HG03025 (cell line): ENCODE measurements around the gene SYNPR.

Experiments
- ATAC-seq: cut with Tn5 transposase; IDR thresholded peaks from one replicate; pipeline ENCODE4 v1.9.1; 2021; ENCODE audit warnings: mild to moderate bottlenecking, moderate library complexity; ENCODE audit not compliant: unreplicated experiment, low FRiP score

The SYNPR gene

DNA sequence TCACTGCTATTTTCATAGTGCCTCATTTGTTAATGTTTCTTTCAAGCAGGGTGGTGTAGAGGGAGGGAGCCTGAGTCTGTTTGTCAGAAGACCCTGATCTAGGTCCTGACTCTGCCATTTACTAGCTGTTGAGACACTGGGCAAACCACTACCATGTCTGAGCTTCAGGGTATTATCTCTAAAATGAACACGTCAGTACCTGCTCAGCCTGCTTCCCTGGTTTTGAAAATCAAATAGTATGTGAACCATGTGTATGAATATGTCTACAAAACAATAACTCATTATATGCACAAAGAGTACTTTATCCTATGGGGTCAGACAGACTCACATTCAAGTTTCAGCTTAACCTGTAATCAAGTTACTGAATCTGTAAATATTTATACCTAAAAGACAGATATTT lies 25.1 kb downstream of the SYNPR start:
- ATAC-seq, result no peak

DNA sequence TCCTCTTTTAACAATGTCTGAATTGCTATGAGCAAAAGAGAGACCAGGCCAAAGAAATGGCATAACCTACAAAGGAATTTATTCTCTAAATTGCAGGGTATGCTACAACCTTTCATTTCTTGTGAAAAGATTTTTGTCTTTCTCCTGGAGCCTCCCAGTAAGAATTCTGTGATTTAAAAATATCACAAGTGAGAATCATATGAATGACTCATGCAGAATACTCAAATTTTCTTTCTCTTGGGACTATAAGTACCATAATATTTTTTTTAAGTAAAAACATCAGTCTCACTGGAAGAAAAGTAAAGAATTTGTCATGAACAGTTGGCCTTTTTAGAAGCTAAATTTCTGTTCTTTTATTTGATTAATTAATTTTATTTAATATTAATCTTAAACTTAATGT lies 26.3 kb downstream of the SYNPR start:
- ATAC-seq, result no peak

DNA sequence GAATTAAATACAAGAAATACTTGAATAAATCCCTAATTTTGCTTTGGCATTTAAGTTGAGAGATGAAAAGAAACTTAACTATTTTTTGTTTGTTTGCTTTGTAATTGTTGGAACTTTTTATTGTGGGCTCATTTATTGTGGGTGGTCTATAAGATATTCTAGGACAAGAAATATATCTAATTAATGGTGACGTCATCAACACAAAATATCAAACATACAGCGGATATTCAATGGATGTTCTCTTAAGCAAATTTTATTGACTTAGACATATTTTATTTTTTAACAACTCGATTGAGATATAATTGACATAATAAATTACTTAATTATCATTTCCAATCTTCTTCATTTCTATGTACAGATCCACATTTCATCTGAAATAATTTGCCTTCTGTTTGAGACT lies 30.0 kb downstream of the SYNPR start:
- ATAC-seq, result no peak

DNA sequence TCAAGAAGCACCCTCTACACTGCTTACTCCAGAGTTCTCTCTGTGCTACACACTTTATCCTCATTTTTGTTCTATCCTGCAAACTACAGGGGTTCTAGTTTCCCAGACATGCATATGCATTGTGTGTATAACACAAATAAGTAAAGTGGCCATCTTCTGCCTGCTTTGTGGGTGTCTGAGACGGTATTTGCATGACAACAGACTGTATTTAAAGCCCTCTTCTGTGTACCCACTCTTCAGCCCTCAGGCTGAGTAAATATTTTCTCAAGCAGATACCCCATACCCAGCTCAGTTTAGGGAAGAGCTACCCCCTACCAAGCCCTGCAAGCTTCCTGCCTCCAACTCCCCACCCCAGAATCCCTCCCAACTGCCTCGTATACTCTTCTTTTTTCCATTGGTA lies 31.7 kb downstream of the SYNPR start:
- no peak for ATAC-seq

DNA sequence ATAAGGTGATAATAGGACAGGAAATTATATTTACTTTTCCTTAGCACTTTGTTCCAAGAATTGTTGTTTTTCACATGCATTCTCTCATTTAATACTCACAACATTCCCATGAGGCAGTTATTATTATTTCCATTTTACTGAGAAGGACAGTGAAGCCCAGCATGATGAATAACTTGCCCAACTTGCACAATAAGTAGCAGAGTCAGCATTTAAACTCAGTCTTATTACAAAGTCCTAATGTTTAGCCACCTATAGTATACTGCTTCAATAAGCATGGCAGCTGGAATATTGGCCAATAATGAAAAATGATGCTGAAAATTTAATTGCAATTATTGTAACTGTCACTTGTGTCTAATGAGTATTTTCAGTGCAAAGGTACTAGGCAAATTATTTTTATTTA lies 45.7 kb downstream of the SYNPR start:
- ATAC-seq, result no peak

DNA sequence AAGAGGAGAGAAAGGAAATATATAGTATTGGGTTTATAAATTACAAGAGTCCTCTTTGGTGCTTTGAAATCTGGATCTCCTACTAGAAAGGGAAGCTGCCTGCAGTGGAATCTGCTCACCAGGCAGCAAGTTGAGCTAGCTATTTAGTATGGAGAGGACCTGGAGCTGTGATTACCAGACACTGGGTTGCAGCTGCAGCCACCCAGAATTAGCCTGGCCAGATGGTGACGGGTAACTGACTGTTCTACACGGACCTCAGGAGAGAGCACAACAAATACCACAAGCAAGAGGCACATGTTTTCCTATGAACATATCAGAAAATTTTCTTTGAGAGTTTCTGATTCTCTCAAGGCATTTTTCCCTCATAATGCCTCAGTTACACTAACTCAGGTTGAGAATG lies 46.5 kb downstream of the SYNPR start:
- no peak for ATAC-seq

DNA sequence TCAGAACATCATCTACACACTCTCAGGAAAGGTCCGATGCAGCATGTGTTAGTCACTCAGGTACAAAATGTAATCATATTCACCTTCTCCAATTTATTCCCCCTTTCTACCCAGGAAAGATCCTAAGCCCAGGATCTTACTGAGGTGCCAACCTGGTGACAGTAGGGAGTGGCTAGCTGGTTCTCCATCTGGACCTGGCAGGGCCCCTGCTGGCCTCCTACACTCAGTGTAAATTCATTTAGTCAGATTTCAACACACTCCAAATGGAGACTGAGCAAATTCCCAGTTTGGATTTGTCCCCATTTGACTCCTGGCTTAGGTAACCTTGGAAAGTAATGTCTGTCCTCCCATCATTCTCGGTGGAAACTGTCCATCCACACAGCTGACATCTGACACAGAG lies 47.3 kb downstream of the SYNPR start:
- ATAC-seq, result no peak

DNA sequence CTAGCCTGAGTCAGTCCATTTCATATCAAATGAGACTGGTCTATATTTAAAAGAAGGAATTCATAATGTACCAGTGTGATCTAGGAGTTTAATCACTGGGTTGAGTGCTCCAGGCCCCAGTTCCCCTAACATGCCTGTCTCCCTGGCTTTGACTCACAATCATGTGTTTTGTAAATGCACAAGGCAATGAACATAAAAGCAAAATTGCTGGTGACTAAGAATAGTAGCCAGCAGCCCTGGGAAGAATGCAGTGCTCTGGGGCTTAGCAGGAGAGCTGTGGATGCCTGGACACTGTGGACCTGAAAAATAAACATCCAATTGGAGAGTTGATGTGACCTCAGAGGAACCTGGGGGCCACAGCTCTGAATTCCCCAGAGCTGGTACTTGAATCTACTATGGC lies 50.3 kb downstream of the SYNPR start:
- ATAC-seq, result no peak

DNA sequence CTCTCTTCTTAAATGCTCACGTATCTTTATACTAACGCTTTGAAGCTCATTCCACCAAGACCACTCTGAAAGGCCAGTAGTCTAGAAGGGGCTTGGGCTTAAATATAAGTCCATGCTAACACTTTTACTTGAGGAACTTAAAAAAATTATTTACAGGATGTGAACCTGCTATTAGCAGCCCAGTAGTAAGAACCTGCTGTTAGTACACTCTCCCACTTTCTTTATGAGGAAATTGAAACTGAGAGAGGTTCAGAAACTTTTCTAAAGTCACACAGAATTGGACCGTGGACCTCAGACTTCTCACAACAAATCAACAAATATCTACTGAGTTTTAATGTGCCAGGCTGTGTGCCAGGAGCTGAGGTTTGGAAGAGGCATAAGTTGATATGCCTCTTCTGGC lies 53.4 kb downstream of the SYNPR start:
- no peak for ATAC-seq

DNA sequence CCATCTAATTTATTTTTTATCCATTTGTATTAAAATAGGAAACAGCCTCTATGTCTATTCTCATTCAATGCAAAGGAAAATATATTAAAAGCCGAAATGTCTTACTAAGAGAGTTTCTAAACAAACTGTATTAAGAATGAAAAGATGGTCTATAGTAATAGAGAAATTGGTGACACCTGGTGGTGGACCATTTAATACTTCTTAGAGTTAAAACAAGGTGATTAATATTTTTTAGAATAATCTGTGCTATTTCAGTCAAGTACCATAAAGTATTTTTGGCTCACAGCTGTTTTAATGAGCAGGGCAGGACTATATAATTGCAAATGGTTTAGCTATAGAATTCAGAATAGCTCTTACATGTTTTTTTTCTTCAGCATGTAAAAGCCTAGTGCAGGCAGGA lies 55.7 kb downstream of the SYNPR start:
- no peak for ATAC-seq

DNA sequence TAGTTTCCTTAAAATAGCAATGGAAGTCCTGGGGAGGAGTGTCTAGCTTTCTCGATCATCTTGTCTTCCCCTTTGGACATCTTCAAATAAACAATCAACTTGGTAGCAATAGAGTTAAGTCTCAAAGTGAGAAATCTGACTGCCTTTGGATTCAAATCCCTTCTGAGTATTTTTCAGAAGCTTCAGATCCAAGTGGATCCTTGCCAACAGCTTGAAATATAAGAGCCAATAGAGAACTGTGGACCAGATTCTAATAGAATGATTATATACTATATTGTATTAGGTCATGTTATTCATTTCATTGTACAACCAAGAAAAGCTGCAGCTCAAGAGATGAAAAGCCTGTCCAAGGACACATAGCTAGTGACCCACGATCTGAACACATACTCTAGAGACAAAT lies 60.2 kb downstream of the SYNPR start:
- no peak for ATAC-seq

DNA sequence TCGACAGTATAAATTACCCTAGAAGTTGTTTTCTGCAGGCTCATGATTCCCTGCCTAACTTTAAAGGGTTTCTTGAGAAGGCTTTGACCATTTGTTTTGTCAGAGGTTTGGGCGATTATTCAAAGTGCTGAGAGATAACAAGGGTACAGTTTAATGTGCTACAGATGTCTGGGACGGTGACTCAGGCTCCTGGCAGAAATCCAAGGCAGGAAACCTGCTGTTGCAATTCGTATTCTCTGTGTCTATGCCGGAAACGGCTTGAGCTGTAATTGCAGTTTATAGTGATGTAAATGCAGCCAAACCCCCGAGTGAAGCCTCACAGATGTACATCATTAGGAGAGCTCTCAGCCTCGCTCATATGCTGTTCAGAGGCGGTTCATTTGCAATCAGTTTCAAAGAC lies 65.6 kb downstream of the SYNPR start:
- ATAC-seq, result no peak

DNA sequence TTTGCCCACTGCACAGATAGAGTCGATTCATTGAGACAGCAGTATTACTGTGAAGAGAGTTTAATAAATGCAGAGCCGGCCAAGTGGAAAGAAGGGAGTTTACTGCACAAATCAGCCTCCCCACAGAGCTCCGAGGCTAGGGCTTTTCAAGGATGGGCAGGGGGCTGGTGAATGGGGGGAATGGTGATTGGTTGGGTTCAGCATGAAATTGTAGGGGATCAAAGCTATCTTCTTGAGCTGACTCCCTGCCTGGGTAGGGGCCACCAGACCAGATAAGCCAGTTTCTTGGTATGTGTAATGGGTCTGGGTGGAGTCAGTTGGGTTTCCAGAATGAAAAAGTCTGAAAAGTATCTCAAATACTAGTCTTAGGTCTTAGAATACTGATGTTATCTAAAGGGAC lies 66.6 kb downstream of the SYNPR start:
- ATAC-seq, result no peak

DNA sequence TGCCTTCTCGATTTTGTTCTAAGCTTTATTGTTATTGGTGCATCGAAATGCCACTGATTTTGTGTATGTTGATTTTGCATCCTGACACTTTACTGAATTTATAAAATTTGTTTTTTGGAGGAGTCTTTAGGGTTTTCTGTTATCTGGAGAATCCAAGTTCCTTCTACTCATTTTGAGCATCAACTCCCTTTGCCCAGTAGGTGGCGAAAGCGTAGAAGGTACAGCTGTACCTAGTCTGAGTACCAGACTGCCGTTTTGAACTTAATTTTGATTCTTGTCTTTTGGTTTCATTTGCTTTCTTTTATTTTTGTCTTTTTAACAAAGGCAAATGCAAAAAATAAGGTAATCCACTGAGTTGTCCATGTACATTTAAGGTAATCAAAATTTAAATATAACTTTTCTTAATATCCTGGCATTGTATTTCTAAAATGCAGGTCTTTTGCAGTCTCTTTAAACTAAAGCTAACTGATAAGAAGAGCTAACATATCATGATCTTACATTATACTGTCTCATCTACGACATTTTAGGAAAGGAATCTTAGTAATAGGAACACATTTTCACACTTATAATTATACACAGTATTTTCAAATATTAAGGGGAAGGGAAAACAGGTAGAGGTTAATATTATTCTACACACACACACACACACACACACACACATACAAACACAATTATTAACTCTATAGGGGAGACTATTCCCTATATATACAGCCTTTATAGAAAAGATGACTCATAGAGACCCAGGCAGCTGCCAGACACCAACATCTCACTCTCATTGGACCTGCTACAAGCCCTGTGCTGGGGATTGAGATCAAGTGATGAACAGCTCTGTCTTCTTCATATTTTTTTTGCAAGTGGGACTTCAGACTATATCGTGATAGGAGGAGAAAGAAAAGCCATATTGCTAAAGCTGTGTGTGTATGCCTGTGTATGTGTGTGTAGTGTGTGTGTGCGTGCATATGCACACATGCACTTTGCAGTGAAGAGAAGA lies 71.8 kb downstream of the SYNPR start:
- ATAC-seq, result no peak

DNA sequence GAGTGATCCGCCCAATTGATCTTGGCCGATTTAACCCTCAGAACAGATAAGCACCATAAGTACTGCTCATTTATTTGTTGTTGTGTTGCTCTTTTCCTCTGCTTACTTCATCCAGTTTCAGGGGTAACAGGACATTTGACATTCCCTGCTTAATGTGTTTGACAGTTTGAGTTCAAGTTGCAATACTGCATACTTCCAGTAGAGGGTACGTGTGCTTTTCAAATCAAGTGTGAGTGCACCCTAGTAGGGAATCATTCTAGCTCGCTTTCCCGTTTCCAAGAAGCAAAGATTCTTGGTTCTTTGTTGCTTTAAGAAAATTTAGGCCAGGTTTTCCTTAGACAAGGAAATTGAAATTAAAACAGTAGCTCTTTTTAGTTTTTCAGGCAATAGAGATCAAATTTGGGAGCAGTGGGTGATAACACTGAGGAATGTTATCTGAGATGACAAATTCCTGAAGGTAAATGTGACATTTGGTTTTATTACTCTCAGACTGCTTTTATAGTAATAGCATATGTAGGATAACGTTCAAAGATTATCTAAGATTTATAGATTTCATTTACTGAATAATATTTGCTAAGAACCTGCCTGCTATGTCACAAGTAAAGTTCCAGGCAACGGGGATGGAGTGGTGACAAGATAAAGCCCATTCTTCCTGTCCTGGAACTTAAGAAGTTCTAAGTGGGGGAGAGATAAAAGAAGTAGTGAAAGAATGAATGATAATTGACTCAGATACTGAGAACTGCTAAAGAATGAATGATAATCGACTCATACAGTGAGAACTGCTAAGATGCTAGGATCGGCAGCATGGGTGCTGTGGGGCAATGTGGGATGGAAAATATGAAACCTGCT lies 73.3 kb downstream of the SYNPR start:
- ATAC-seq, result no peak

DNA sequence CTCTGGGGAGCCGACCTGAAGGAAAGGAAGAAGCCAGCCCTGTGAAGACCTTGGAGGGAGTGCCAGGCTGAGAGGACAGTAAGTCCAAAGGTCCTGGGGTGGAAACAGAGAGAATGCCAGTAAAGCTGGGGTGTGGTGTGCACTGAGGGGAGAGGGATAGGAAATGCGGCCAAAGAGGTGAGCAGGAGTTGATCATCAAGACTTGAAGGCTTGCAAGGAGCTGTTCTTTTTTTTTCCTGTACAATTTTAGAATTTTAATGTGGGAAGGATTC lies 73.8 kb downstream of the SYNPR start:
- ATAC-seq, result no peak

DNA sequence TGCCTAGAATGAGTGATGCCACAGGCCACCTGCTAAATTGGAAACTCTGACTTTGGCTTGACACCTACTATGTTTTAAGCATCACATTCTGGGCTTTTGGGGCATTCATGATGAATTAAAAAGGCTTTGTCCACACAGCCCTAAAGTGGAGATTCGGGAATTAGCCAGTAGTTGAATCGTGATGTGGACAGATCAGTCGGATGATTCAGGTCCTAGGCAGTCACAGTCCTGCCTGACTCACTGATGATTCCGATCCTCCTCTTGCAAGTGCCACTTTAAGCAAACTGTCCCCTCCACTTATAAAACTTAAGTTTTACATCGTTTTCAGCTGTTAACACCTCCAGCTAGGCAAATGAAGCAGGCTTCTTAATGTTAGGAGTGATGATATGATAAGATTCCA lies 75.3 kb downstream of the SYNPR start:
- no peak for ATAC-seq

DNA sequence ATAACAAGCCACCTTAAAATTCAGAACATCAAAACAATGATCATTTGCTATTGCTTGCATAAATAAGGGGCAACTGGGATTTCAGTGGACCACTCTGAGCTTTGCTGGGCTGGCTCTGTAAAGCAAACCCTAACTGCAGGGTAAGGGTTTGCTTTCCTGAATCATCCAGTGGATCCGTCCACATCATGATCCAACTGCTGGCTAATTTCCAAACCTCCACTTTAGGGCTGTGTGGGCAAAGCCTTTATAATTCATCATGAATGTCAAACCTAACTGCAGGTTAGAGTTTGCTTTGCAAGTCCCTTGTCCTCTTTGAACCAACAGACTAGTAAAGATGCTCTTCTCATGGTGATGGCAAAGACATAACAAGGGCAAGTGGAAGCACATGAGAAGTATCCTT lies 76.1 kb downstream of the SYNPR start:
- no peak for ATAC-seq

DNA sequence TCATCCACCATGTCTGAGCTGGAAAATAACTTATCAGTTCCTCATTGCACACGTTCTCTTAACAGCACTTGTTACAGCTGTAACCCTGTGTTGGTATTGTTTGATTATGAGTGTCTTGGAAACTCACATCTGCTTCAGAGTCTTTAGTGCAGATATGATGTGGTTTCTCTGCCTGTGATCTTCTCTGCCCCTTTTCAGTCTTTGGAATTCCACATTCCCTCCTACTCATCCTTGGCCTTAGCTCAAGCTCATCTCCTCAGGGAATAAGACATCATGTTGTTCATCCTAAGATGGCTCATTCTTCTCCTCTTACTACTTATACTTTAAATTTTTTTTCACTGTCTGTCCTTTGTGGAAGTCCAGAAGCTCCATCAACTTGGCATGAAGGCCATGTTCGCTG lies 77.7 kb downstream of the SYNPR start:
- no peak for ATAC-seq

DNA sequence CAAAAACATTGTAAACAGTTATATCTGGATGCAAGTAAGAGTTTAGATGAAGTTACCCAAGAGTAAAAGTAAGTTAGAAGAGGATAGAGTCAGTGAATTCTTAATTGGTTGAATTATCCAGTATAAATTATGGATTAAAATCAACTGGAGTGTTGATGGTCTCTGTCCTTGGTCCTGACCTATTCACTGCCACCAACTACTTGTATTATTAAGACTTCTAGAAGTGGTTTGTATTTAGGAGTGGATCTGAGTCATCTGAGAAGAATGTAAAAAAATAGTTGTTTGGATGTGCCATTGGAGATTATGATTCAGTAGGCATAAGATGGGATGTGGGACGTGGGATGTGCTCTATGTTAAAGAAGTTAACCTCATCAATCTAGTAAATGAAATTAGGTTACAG lies 86.4 kb downstream of the SYNPR start:
- ATAC-seq, result no peak

DNA sequence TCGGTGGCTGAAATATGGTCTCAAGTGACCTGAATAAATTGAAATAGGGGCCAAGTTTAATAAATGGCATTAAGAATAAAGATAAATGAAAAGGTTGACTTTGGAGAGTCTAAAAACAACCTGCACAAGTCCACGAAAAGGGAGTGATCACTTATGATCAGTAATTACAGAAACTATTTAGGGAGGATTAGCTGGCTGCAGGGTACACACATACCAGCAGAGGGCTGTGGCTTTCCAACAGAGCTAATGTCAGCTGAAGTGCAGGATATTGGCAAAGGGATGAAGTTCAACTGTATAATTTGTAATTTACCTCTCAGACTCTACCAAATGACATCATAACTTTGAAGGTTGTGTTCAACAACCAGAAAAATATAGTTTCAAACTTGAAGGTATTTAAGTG lies 86.8 kb downstream of the SYNPR start:
- no peak for ATAC-seq

DNA sequence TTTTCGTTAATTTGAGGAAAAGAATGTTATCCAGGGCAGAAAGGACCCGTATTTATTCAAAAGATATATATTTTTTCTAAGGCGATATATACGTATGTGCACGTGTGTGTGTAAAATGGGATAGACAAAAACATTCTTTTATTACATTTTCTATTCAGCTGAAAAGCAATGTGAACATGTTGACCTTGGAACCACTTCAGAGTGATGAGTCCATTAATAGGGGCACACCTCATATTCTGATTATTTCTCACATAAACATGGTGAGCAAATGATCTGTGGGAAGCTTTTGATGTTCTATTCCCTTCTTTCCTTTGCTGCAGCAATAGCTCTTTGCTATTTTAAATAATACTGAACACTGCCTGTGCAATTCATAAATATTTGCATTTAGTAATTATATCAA lies 87.6 kb downstream of the SYNPR start:
- ATAC-seq, result no peak
